GM12878 (cell line): ENCODE results near the gene AGFG1. TPM values are rescaled to one million over a fixed set of nuclear protein-coding genes. Genes with fewer than 3 reads are reported as not detected.

ENCODE experiments used
- ATAC-seq: fragments of 200-7000 bp; cut with Tn5 transposase; 3 replicates; pipeline ENCODE4 v1.9.1; 2020; ENCODE audit warnings: mild to moderate bottlenecking, moderate library complexity
- BruUV-seq: library from RNA; stranded (reverse); fragments of 400-500 nt; replicated peaks from 2 replicates; lab custom pipeline; 2021; lab: Mats Ljungman, UMichigan
- CTCF ChIA-PET: fragments of 300-600 bp; sonication (Branson Sonifier 250); formaldehyde crosslinking; extraction: SDS; loops from one replicate; lab custom pipeline; 2021; ENCODE audit warnings: inconsistent platforms; lab: Yijun Ruan, JAX
- POLR2A ChIA-PET: fragments of 350-600 bp; formaldehyde crosslinking; extraction: SDS; loops from one replicate; lab custom pipeline; 2021; ENCODE audit warnings: inconsistent platforms; lab: Charles Lee
- RAD21 ChIA-PET: fragments of 300-600 bp; sonication (Branson Sonifier 250); formaldehyde crosslinking; loops from one replicate; lab custom pipeline; 2023; ENCODE audit warnings: antibody characterized with exemption; ENCODE audit not compliant: unreplicated experiment; lab: Charles Lee
- SMC1A ChIA-PET: fragments of 300-600 bp; sonication (Branson Sonifier 250); formaldehyde crosslinking; loops from one replicate; lab custom pipeline; 2023; ENCODE audit not compliant: unreplicated experiment, uncharacterized antibody; lab: Charles Lee
- DNase-seq: peaks from one replicate; pipeline ENCODE4 v3.0.0-alpha.2; 2011; ENCODE audit warnings: low read depth, low spot score
- FAIRE-seq: peaks from 3 replicates; lab custom pipeline; 2011; peaks lifted over from hg19 to GRCh38; lab: Jason Lieb, UNC
- H2AFZ ChIP-seq: 2 replicates; pipeline ENCODE4 v1.6.0; 2011; ENCODE audit warnings: low read depth, low read length, control low read depth; ENCODE audit not compliant: control insufficient read depth
- H3K27ac ChIP-seq: 2 replicates; pipeline ENCODE4 v1.5.1; 2011; ENCODE audit warnings: control low read depth; ENCODE audit not compliant: control insufficient read depth, insufficient read depth
- H3K27me3 ChIP-seq, 2 experiments: replicated peaks in 1 of 2; 2 replicates each; pipeline versions ENCODE4 v1.6.0 to v1.6.1; 2011; ENCODE audit warnings: low read length in 1 of 2; ENCODE audit not compliant: control insufficient read depth in 2 of 2, insufficient read depth in 2 of 2
- H3K36me3 ChIP-seq, 2 experiments: 2 replicates each; pipeline ENCODE4 v1.5.1; 2011; ENCODE audit warnings: low read length in 1 of 2; ENCODE audit not compliant: control insufficient read depth in 2 of 2, insufficient read depth in 2 of 2
- H3K4me1 ChIP-seq: 2 replicates; pipeline ENCODE4 v1.6.1; 2011; ENCODE audit warnings: mild to moderate bottlenecking, low read length, moderate library complexity, mixed read lengths; ENCODE audit not compliant: control insufficient read depth, insufficient read depth
- H3K4me2 ChIP-seq: 2 replicates; pipeline ENCODE4 v1.6.0; 2011; ENCODE audit warnings: control low read depth; ENCODE audit not compliant: control insufficient read depth, insufficient read depth
- H3K4me3 ChIP-seq: fragments of 200-600 bp; sonication (generic); 2 replicates; pipeline ENCODE4 v1.5.1; 2016
- H3K79me2 ChIP-seq: 2 replicates; pipeline ENCODE4 v1.6.0; 2011; ENCODE audit warnings: low read length; ENCODE audit not compliant: control insufficient read depth, insufficient read depth
- H3K9ac ChIP-seq: 2 replicates; pipeline ENCODE4 v1.8.0; 2011; ENCODE audit warnings: low read length, control low read depth, mixed read lengths; ENCODE audit not compliant: control insufficient read depth, insufficient read depth
- H3K9me3 ChIP-seq: replicated peaks from 3 replicates; pipeline ENCODE4 v1.5.1; 2011; ENCODE audit warnings: mild to moderate bottlenecking, low read length; ENCODE audit not compliant: control insufficient read depth, insufficient read depth
- H4K20me1 ChIP-seq: 2 replicates; pipeline ENCODE4 v1.6.0; 2011; ENCODE audit not compliant: control insufficient read depth, insufficient read depth
- BACH1 ChIP-seq: fragments of 450-650 bp; IDR thresholded peaks from 2 replicates; pipeline ENCODE4 v1.6.1; 2017; ENCODE audit warnings: mild to moderate bottlenecking, borderline replicate concordance
- MTA3 ChIP-seq: IDR thresholded peaks from 2 replicates; pipeline ENCODE4 v1.6.1; 2012; ENCODE audit warnings: low read length, inconsistent platforms, borderline replicate concordance
- NFIC ChIP-seq: IDR thresholded peaks from 2 replicates; pipeline ENCODE4 v1.6.1; 2012; ENCODE audit warnings: low read depth, mild to moderate bottlenecking, inconsistent platforms, low read length, moderate library complexity
- PML ChIP-seq: IDR thresholded peaks from 2 replicates; pipeline ENCODE4 v1.6.1; 2012; ENCODE audit warnings: low read length, inconsistent platforms
- RAD51 ChIP-seq: fragments of 450-650 bp; IDR thresholded peaks from 2 replicates; pipeline ENCODE4 v1.6.1; 2016; ENCODE audit warnings: moderate library complexity, mild to moderate bottlenecking, inconsistent platforms
- TAF1 ChIP-seq: IDR thresholded peaks from 2 replicates; pipeline ENCODE4 v1.6.1; 2011; ENCODE audit warnings: mild to moderate bottlenecking, low read depth, low read length, borderline replicate concordance
- TCF3 ChIP-seq: IDR thresholded peaks from 2 replicates; pipeline ENCODE4 v1.6.1; 2012; ENCODE audit warnings: low read depth, mild to moderate bottlenecking, low read length, borderline replicate concordance; ENCODE audit not compliant: insufficient read depth
- ZNF274 ChIP-seq: IDR thresholded peaks from one replicate; pipeline ENCODE4 v1.8.0; 2011; ENCODE audit not compliant: insufficient read length, insufficient read depth
- ZZZ3 ChIP-seq: IDR thresholded peaks from 2 replicates; pipeline ENCODE4 v1.6.1; 2011; ENCODE audit warnings: low read depth; ENCODE audit not compliant: control insufficient read depth, insufficient read length
- WGBS: methylation state at CpG from one replicate; pipeline ENCODE4 v1.1.6; 2016; ENCODE audit warnings: low lambda C conversion rate; ENCODE audit not compliant: insufficient replicate concordance, insufficient coverage; ENCODE audit errors: missing lambda C conversion rate; 5-methylcytosine and 5-hydroxymethylcytosine counted together
- in situ Hi-C: fragments of 300-500 bp; cut with MboI; formaldehyde crosslinking; loops from 9 replicates; pipeline ENCODE4 v1.14.3; 2018; ENCODE audit warnings: mixed read lengths
- intact Hi-C: fragments of 100-400 bp; cut with micrococcal nuclease; formaldehyde crosslinking; loops from one replicate; pipeline ENCODE4 v1.14.2; 2022; ENCODE audit not compliant: unreplicated experiment
- polyA plus RNA-seq, 11 experiments: library from polyadenylated mRNA; depleted of rRNA in 4 of 11; unstranded in 6 of 11; stranded (reverse) in 5 of 11; fragments of >200 nt; fragmentation: Nextera tagmentation in 4 of 11; fragmentation: Illumina TruSeq in 1 of 11; extraction: Ambion mirVana in 4 of 11; extraction: Trizol in 1 of 11; gene quantifications; 1 replicate in 1 of 11; 2 replicates in 10 of 11; pipeline versions ENCODE4 v1.2.1 to v1.2.3, GENCODE V29; 2011 to 2016; ENCODE audit warnings: inconsistent platforms in 2 of 11, missing spikeins in 2 of 11, low read depth in 1 of 11
- total RNA-seq, 4 experiments: library from RNA; depleted of rRNA in 3 of 4; stranded (reverse); fragments of >200 nt in 3 of 4; fragmentation: Illumina TruSeq in 1 of 4; extraction: Trizol in 1 of 4; gene quantifications; 2 replicates each; pipeline versions ENCODE4 v1.2.1 to v1.2.3, GENCODE V29; 2013 to 2021
- TF ChIP-seq, protein P1 (sequence below): fragments of 450-650 bp; IDR thresholded peaks from 2 replicates; pipeline ENCODE4 v1.6.1; 2017; ENCODE audit warnings: mild to moderate bottlenecking, low read depth, inconsistent platforms; ENCODE audit not compliant: poor library complexity, severe bottlenecking
- TF ChIP-seq, protein P2 (sequence below): fragments of 450-650 bp; IDR thresholded peaks from 2 replicates; pipeline ENCODE4 v1.6.1; 2016; ENCODE audit warnings: mild to moderate bottlenecking
- TF ChIP-seq, protein P3 (sequence below): IDR thresholded peaks from 2 replicates; pipeline ENCODE4 v1.6.1; 2012; ENCODE audit warnings: low read length, inconsistent platforms
- TF ChIP-seq, protein P4 (sequence below): fragments of 150-350 bp; IDR thresholded peaks from 2 replicates; pipeline ENCODE4 v1.6.1; 2014; ENCODE audit warnings: mild to moderate bottlenecking, low read depth, low read length

AGFG1 gene
- total and polyA plus RNA-seq, 10 of the 15 experiments (the other 5 are each of a cell fraction or from before 2014, with no cell fraction given) = 7.3 to 243 (median 81.7) TPM

DNA sequence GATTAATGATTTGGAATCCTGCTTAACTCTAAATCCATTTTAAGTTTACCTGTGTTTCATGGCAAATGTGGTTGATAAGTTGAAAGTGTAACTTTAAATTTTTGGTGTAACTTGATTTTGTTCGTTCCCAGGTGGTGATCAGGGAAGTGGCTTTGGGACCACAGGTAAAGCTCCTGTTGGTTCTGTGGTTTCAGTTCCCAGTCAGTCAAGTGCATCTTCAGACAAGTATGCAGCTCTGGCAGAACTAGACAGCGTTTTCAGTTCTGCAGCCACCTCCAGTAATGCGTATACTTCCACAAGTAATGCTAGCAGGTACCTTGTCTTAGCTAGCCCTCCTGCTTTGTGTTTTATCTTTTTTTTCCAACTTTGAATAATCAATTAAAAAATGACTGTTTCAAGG lies 62.8 kb downstream of the AGFG1 start:
- Histone ChIP-seq H3K4me3 (no peak overlapping the region), H3K9me3 (no peaks in the 10 kb centered on the region; the same call in 2 of the 3 replicates), H3K4me2 (no peak overlapping the region), H3K9ac (no peak overlapping the region), H3K27ac (no peak overlapping the region), H3K36me3 (peaks cover 3 to 15% of the 10 kb centered on the region in 2 experiments; a peak in 3 of 4 replicates), H4K20me1 (no peaks in the 10 kb centered on the region), H3K79me2 (no peaks in the 10 kb centered on the region; the same call in 1 of the 2 replicates), H3K4me1 (peaks cover 18% of the 10 kb centered on the region), H2AFZ (no peak overlapping the region), H3K27me3 (no peaks in the 10 kb centered on the region)
- ChIA-PET RAD21 (interaction anchor here (0.7 kb wide), 1 partner anchor 60 kb away, joined by 3 read pairs; no protein-coding TSS in a partner anchor), POLR2A (no interaction called here), CTCF (interaction anchor here (0.7 kb wide), 1 partner anchor 99 kb away, joined by 3 read pairs; no protein-coding TSS in a partner anchor), SMC1A (interaction anchor here (0.7 to 1.2 kb wide), 6 partner anchors 14 to 1698 kb away, joined by 3 to 5 read pairs (median 3); no protein-coding TSS in a partner anchor)
- intact Hi-C loops (loop anchor here (5.0 kb wide), 2 partner anchors 52 to 127 kb away; no protein-coding TSS in a partner anchor), in situ Hi-C loops (no loop called here)
- FAIRE-seq = peak; percentile 89
- no TSS peak for BruUV-seq
- peak; percentile 40 for DNase-seq
- 4% methylated on average over 3 of the region's 3 CpGs for WGBS
- peak; percentile 86 for ATAC-seq
- TF ChIP-seq RAD51 = no peak
- no peak for TF ChIP-seq TCF3
- TF ChIP-seq TAF1 = no peak
- TF ChIP-seq ZZZ3 = no peak
- TF ChIP-seq, protein P1, sequence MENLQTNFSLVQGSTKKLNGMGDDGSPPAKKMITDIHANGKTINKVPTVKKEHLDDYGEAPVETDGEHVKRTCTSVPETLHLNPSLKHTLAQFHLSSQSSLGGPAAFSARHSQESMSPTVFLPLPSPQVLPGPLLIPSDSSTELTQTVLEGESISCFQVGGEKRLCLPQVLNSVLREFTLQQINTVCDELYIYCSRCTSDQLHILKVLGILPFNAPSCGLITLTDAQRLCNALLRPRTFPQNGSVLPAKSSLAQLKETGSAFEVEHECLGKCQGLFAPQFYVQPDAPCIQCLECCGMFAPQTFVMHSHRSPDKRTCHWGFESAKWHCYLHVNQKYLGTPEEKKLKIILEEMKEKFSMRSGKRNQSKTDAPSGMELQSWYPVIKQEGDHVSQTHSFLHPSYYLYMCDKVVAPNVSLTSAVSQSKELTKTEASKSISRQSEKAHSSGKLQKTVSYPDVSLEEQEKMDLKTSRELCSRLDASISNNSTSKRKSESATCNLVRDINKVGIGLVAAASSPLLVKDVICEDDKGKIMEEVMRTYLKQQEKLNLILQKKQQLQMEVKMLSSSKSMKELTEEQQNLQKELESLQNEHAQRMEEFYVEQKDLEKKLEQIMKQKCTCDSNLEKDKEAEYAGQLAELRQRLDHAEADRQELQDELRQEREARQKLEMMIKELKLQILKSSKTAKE = no peak
- TF ChIP-seq PML = peak; percentile 26; the same call in 1 of the 2 replicates
- TF ChIP-seq, protein P2, sequence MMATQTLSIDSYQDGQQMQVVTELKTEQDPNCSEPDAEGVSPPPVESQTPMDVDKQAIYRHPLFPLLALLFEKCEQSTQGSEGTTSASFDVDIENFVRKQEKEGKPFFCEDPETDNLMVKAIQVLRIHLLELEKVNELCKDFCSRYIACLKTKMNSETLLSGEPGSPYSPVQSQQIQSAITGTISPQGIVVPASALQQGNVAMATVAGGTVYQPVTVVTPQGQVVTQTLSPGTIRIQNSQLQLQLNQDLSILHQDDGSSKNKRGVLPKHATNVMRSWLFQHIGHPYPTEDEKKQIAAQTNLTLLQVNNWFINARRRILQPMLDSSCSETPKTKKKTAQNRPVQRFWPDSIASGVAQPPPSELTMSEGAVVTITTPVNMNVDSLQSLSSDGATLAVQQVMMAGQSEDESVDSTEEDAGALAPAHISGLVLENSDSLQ = peak; percentile 58
- TF ChIP-seq, protein P3, sequence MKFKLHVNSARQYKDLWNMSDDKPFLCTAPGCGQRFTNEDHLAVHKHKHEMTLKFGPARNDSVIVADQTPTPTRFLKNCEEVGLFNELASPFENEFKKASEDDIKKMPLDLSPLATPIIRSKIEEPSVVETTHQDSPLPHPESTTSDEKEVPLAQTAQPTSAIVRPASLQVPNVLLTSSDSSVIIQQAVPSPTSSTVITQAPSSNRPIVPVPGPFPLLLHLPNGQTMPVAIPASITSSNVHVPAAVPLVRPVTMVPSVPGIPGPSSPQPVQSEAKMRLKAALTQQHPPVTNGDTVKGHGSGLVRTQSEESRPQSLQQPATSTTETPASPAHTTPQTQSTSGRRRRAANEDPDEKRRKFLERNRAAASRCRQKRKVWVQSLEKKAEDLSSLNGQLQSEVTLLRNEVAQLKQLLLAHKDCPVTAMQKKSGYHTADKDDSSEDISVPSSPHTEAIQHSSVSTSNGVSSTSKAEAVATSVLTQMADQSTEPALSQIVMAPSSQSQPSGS = peak; percentile 62
- TF ChIP-seq MTA3 = peak; percentile 47; the same call in 1 of the 2 replicates
- TF ChIP-seq, protein P4, sequence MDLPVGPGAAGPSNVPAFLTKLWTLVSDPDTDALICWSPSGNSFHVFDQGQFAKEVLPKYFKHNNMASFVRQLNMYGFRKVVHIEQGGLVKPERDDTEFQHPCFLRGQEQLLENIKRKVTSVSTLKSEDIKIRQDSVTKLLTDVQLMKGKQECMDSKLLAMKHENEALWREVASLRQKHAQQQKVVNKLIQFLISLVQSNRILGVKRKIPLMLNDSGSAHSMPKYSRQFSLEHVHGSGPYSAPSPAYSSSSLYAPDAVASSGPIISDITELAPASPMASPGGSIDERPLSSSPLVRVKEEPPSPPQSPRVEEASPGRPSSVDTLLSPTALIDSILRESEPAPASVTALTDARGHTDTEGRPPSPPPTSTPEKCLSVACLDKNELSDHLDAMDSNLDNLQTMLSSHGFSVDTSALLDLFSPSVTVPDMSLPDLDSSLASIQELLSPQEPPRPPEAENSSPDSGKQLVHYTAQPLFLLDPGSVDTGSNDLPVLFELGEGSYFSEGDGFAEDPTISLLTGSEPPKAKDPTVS = no peak
- no peak for TF ChIP-seq BACH1
- TF ChIP-seq NFIC = peak; percentile 68
- TF ChIP-seq ZNF274 = no peak
